ENCODE data around the gene CCDC73. TPM values are rescaled to one million over a fixed set of nuclear protein-coding genes. Genes with fewer than 3 reads are reported as not detected.
A peak's percentile ranks its signal among the peaks of the same experiment; 100 is the strongest.

CCDC73 gene
- total RNA-seq, 1 donor from 2014 or later, result not detected

GRCh38 chr11:32567154-32567553 lies 227.3 kb downstream of the CCDC73 start:
- peak overlapping the region; percentile 27 for H3K27ac Mint-ChIP-seq
- H3K36me3 Mint-ChIP-seq (ENCODE audit: insufficient read depth), result no peaks in the 10 kb centered on the region
- peaks cover 16% of the 10 kb centered on the region for H3K27me3 Mint-ChIP-seq
- DNase-seq (ENCODE audit: low spot score, unreplicated experiment), result no peak
- H3K4me3 Mint-ChIP-seq (ENCODE audit: low read depth), result no peak overlapping the region
- no peaks in the 10 kb centered on the region for H3K4me1 Mint-ChIP-seq (ENCODE audit: low read depth)
- TF ChIP-seq CTCF (IDR thresholded peaks at IDR 0.05; ENCODE audit: unreplicated experiment), result no peak
- no peaks in the 10 kb centered on the region for H3K9me3 Mint-ChIP-seq (ENCODE audit: low read depth)

GRCh38 chr11:32566517-32566916 lies 227.9 kb downstream of the CCDC73 start:
- no peak for DNase-seq (ENCODE audit: low spot score, unreplicated experiment)
- Mint-ChIP-seq H3K27me3 (peaks cover 14% of the 10 kb centered on the region), H3K4me3 (ENCODE audit: low read depth) (no peak overlapping the region), H3K4me1 (ENCODE audit: low read depth) (no peaks in the 10 kb centered on the region), H3K9me3 (ENCODE audit: low read depth) (no peaks in the 10 kb centered on the region), H3K36me3 (ENCODE audit: insufficient read depth) (no peaks in the 10 kb centered on the region), H3K27ac (peak overlapping the region; percentile 27)
- no peak for TF ChIP-seq CTCF (IDR thresholded peaks at IDR 0.05; ENCODE audit: unreplicated experiment)

DNA sequence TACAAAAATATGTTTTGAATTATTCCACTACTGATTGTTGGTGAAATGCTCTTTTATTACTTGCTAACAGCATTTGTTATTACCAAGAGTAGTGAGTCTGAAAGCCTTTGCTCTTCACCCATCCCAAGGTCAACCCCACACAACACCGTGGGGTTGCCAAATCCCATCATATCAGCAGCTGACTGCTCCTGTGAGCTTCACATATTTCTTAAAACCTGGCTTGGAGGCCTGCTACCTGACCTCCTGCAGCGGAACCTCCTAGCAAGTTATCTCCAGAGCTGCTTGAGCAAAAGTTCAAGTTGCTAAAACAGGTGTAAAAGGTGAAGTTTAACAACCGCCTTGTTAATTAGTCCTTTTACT lies 230.9 kb downstream of the CCDC73 start:
- Mint-ChIP-seq H3K27ac (no peak overlapping the region), H3K4me1 (ENCODE audit: low read depth) (no peaks in the 10 kb centered on the region), H3K27me3 (peaks cover 2% of the 10 kb centered on the region), H3K4me3 (ENCODE audit: low read depth) (no peak overlapping the region), H3K36me3 (ENCODE audit: insufficient read depth) (no peaks in the 10 kb centered on the region), H3K9me3 (ENCODE audit: low read depth) (no peaks in the 10 kb centered on the region)
- DNase-seq (ENCODE audit: low spot score, unreplicated experiment), result no peak
- no peak for TF ChIP-seq CTCF (IDR thresholded peaks at IDR 0.05; ENCODE audit: unreplicated experiment)

GRCh38 chr11:32562839-32563599 lies 231.4 kb downstream of the CCDC73 start:
- DNase-seq (ENCODE audit: low spot score, unreplicated experiment), result no peak
- H3K36me3 Mint-ChIP-seq (ENCODE audit: insufficient read depth), result no peaks in the 10 kb centered on the region
- H3K4me3 Mint-ChIP-seq (ENCODE audit: low read depth), result no peak overlapping the region
- no peak for TF ChIP-seq CTCF (IDR thresholded peaks at IDR 0.05; ENCODE audit: unreplicated experiment)
- no peak overlapping the region for H3K27ac Mint-ChIP-seq
- no peaks in the 10 kb centered on the region for H3K4me1 Mint-ChIP-seq (ENCODE audit: low read depth)
- H3K27me3 Mint-ChIP-seq, result peaks cover under 1% of the 10 kb centered on the region
- no peaks in the 10 kb centered on the region for H3K9me3 Mint-ChIP-seq (ENCODE audit: low read depth)

DNA sequence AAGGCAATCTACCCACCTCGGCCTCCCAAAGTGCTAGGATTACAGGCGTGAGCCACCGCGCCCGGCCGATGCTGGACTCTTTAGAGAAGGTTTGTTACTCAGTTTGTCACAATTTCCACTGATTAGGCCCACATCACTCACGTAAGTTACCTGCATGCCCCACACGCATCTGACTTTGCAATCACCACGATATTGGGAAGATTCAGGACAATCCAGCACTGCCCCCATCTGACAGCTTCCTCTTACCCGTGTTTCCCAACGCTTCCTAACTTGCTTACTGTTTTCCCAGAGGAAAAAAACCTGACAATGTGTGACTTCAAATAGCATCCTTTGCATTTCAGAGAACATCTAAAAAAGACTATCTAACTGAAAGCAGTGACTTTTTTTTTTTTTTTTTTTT lies 232.6 kb downstream of the CCDC73 start:
- no peak for TF ChIP-seq CTCF (IDR thresholded peaks at IDR 0.05; ENCODE audit: unreplicated experiment)

More for the DNA sequence above, 232.6 kb downstream of the CCDC73 start:
- no peak for DNase-seq (ENCODE audit: low spot score, unreplicated experiment)
- Mint-ChIP-seq H3K4me1 (ENCODE audit: low read depth) (no peaks in the 10 kb centered on the region), H3K36me3 (ENCODE audit: insufficient read depth) (no peaks in the 10 kb centered on the region), H3K27me3 (no peaks in the 10 kb centered on the region), H3K9me3 (ENCODE audit: low read depth) (no peaks in the 10 kb centered on the region), H3K4me3 (ENCODE audit: low read depth) (no peak overlapping the region), H3K27ac (no peak overlapping the region)
